PC-9 (cell line): Measurements from ENCODE around the gene GYS2. TPM values are rescaled to one million over a fixed set of nuclear protein-coding genes. Genes with fewer than 3 reads are reported as not detected.

ENCODE experiments used
- BruUV-seq: library from RNA; stranded (reverse); fragments of 400-500 nt; replicated peaks from 2 replicates; lab custom pipeline; 2021; lab: Mats Ljungman, UMichigan
- CTCF ChIA-PET: fragments of 300-600 bp; sonication (Branson Sonifier 250); formaldehyde crosslinking; loops from one replicate; lab custom pipeline; 2022; ENCODE audit warnings: antibody characterized with exemption; lab: Charles Lee
- POLR2A ChIA-PET: fragments of 300-600 bp; sonication (Branson Sonifier 250); formaldehyde crosslinking; loops from one replicate; lab custom pipeline; 2022; ENCODE audit warnings: antibody characterized with exemption; ENCODE audit not compliant: unreplicated experiment; lab: Charles Lee
- DNase-seq, 2 experiments: peaks; one replicate each; pipeline versions ENCODE4 v3.0.0 to v3.0.0-alpha.2; 2015 to 2022; ENCODE audit warnings: mixed read lengths in 1 of 2
- H2AFZ ChIP-seq: fragments of 200-600 bp; sonication (generic); 2 replicates; pipeline ENCODE4 v1.8.1; 2017; ENCODE audit warnings: antibody characterized with exemption
- H3F3A ChIP-seq: fragments of 200-600 bp; sonication (generic); 2 replicates; pipeline ENCODE4 v1.8.1; 2017; ENCODE audit warnings: antibody characterized with exemption, mild to moderate bottlenecking, low read depth; ENCODE audit not compliant: insufficient read depth
- H3K27ac ChIP-seq: fragments of 200-600 bp; sonication (generic); 2 replicates; pipeline ENCODE4 v1.6.1; 2016; ENCODE audit warnings: mixed run types
- H3K27me3 ChIP-seq: fragments of 200-600 bp; sonication (generic); 2 replicates; pipeline ENCODE4 v1.6.1; 2016; ENCODE audit warnings: low read depth, mixed run types; ENCODE audit not compliant: insufficient read depth
- H3K36me3 ChIP-seq: fragments of 200-600 bp; sonication (generic); 2 replicates; pipeline ENCODE4 v1.6.1; 2016; ENCODE audit warnings: low read depth, mixed run types
- H3K4me1 ChIP-seq: fragments of 200-600 bp; sonication (generic); replicated peaks from 2 replicates; pipeline ENCODE4 v1.6.1; 2016; ENCODE audit warnings: mixed run types; ENCODE audit not compliant: insufficient read depth
- H3K4me2 ChIP-seq: fragments of 200-600 bp; sonication (generic); 2 replicates; pipeline ENCODE4 v1.6.1; 2017; ENCODE audit warnings: mixed run types
- H3K4me3 ChIP-seq: fragments of 200-600 bp; sonication (generic); 2 replicates; pipeline ENCODE4 v1.6.1; 2016; ENCODE audit warnings: mixed run types
- H3K79me2 ChIP-seq: fragments of 200-600 bp; sonication (generic); 2 replicates; pipeline ENCODE4 v1.6.1; 2017; ENCODE audit warnings: low read depth, mixed run types
- H3K9me2 ChIP-seq: fragments of 200-600 bp; sonication (generic); 2 replicates; pipeline ENCODE4 v1.8.1; 2017; ENCODE audit warnings: mild to moderate bottlenecking; ENCODE audit not compliant: insufficient read depth
- H3K9me3 ChIP-seq: fragments of 200-600 bp; sonication (generic); 2 replicates; pipeline ENCODE4 v1.8.1; 2016; ENCODE audit warnings: low read depth; ENCODE audit not compliant: insufficient read depth
- H4K20me1 ChIP-seq: fragments of 200-600 bp; sonication (generic); 2 replicates; pipeline ENCODE4 v1.8.1; 2017; ENCODE audit not compliant: insufficient read depth
- EZH2 ChIP-seq: fragments of 200-600 bp; sonication (generic); IDR thresholded peaks from 2 replicates; pipeline ENCODE4 v1.8.0; 2017; ENCODE audit warnings: antibody characterized with exemption, low read depth
- intact Hi-C: fragments of 100-400 bp; cut with micrococcal nuclease; formaldehyde crosslinking; loops from one replicate; pipeline ENCODE4 v1.10.0; 2022; ENCODE audit not compliant: unreplicated experiment
- total RNA-seq: library from RNA; stranded (reverse); gene quantifications from 2 replicates; pipeline ENCODE4 v1.2.3, GENCODE V29; 2021
- TF ChIP-seq, protein P1 (sequence below): fragments of 200-600 bp; sonication (generic); conservative IDR thresholded peaks from 2 replicates; pipeline ENCODE4 v1.6.1; 2017; ENCODE audit warnings: mixed run types, antibody characterized with exemption, mild to moderate bottlenecking, moderate library complexity

GYS2 gene
- total RNA-seq, 1 experiment from 2014 or later = not detected

- H4K20me1 ChIP-seq = no peaks in the 10 kb centered on the region
- no peaks in the 10 kb centered on the region for H3K27me3 ChIP-seq
- TF ChIP-seq, protein P1, sequence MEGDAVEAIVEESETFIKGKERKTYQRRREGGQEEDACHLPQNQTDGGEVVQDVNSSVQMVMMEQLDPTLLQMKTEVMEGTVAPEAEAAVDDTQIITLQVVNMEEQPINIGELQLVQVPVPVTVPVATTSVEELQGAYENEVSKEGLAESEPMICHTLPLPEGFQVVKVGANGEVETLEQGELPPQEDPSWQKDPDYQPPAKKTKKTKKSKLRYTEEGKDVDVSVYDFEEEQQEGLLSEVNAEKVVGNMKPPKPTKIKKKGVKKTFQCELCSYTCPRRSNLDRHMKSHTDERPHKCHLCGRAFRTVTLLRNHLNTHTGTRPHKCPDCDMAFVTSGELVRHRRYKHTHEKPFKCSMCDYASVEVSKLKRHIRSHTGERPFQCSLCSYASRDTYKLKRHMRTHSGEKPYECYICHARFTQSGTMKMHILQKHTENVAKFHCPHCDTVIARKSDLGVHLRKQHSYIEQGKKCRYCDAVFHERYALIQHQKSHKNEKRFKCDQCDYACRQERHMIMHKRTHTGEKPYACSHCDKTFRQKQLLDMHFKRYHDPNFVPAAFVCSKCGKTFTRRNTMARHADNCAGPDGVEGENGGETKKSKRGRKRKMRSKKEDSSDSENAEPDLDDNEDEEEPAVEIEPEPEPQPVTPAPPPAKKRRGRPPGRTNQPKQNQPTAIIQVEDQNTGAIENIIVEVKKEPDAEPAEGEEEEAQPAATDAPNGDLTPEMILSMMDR = no peak
- no peak for TF ChIP-seq EZH2
- intact Hi-C loops = no loop called here
- no peak overlapping the region for H3K4me2 ChIP-seq
- H3K4me1 ChIP-seq = peaks cover 18% of the 10 kb centered on the region
- H2AFZ ChIP-seq = no peak overlapping the region
- H3K79me2 ChIP-seq = no peaks in the 10 kb centered on the region
- H3K4me3 ChIP-seq = no peak overlapping the region
- BruUV-seq = no TSS peak
- POLR2A ChIA-PET = no interaction called here
- CTCF ChIA-PET = no interaction called here
- H3K9me3 ChIP-seq = no peaks in the 10 kb centered on the region
- peaks cover 4% of the 10 kb centered on the region; the same call in 1 of the 2 replicates for H3F3A ChIP-seq
- no peak overlapping the region for H3K27ac ChIP-seq
- no peaks in the 10 kb centered on the region for H3K9me2 ChIP-seq
- no peaks in the 10 kb centered on the region for H3K36me3 ChIP-seq
- no peak for DNase-seq
Observed at GRCh38 chr12:21558100-21558679, 46.5 kb downstream of the GYS2 start.

GRCh38 chr12:21553329-21553675 is 51.3 kb downstream of the GYS2 start:
- POLR2A ChIA-PET = no interaction called here
- intact Hi-C loops = no loop called here

GRCh38 chr12:21552635-21553328 is 51.9 kb downstream of the GYS2 start:
- no peaks in the 10 kb centered on the region for H3K79me2 ChIP-seq
- BruUV-seq = no TSS peak
- H3K36me3 ChIP-seq = no peaks in the 10 kb centered on the region
- H3F3A ChIP-seq = no peaks in the 10 kb centered on the region
- H4K20me1 ChIP-seq = no peaks in the 10 kb centered on the region
- no peaks in the 10 kb centered on the region for H3K27me3 ChIP-seq
- intact Hi-C loops = no loop called here
- POLR2A ChIA-PET = no interaction called here
- no peaks in the 10 kb centered on the region for H3K4me1 ChIP-seq
- H3K4me2 ChIP-seq = no peak overlapping the region
- TF ChIP-seq, protein P1 = no peak
- no peak for TF ChIP-seq EZH2
- CTCF ChIA-PET = no interaction called here
- H3K4me3 ChIP-seq = no peak overlapping the region
- H3K9me3 ChIP-seq = no peaks in the 10 kb centered on the region
- H2AFZ ChIP-seq = no peak overlapping the region
- H3K27ac ChIP-seq = no peak overlapping the region
- DNase-seq = no peak
- H3K9me2 ChIP-seq = no peaks in the 10 kb centered on the region

More at GRCh38 chr12:21553329-21553675, 51.3 kb downstream of the GYS2 start:
- DNase-seq = no peak
- Histone ChIP-seq H3K36me3 (no peaks in the 10 kb centered on the region), H3F3A (no peaks in the 10 kb centered on the region), H3K4me1 (no peaks in the 10 kb centered on the region), H3K9me2 (no peaks in the 10 kb centered on the region), H3K27ac (no peak overlapping the region), H3K4me2 (no peak overlapping the region), H3K9me3 (no peaks in the 10 kb centered on the region), H4K20me1 (no peaks in the 10 kb centered on the region), H3K4me3 (no peak overlapping the region), H2AFZ (no peak overlapping the region), H3K79me2 (no peaks in the 10 kb centered on the region), H3K27me3 (no peaks in the 10 kb centered on the region)
- BruUV-seq = no TSS peak
- CTCF ChIA-PET = no interaction called here
- TF ChIP-seq, protein P1 = no peak
- no peak for TF ChIP-seq EZH2
